HG03103 (cell line): ENCODE results near the gene SLC10A7.
"Not testable (repeated sequence)": the region's sequence is repeated elsewhere in the genome, so short reads cannot be mapped to it uniquely, and the experiment has no call there.

Experiments used
- ATAC-seq: cut with Tn5 transposase; IDR thresholded peaks from one replicate; pipeline ENCODE4 v1.9.1; 2021; ENCODE audit warnings: low read depth; ENCODE audit not compliant: unreplicated experiment

Gene SLC10A7

GRCh38 chr4:146369446-146369845 is 152.3 kb downstream of the SLC10A7 start:
- no peak for ATAC-seq

- ATAC-seq = no peak
Observed at GRCh38 chr4:146368209-146368608, 153.5 kb downstream of the SLC10A7 start.

GRCh38 chr4:146367347-146367746 is 154.4 kb downstream of the SLC10A7 start:
- ATAC-seq = no peak

GRCh38 chr4:146359771-146360170 is 162.0 kb downstream of the SLC10A7 start:
- ATAC-seq = no peak

GRCh38 chr4:146350114-146350513 is 171.6 kb downstream of the SLC10A7 start:
- not testable (repeated sequence) for ATAC-seq

- ATAC-seq = no peak
Observed at GRCh38 chr4:146349306-146349705, 172.4 kb downstream of the SLC10A7 start.

GRCh38 chr4:146347822-146348221 is 173.9 kb downstream of the SLC10A7 start:
- ATAC-seq = no peak

GRCh38 chr4:146346276-146346675 is 175.5 kb downstream of the SLC10A7 start:
- no peak for ATAC-seq

- no peak for ATAC-seq
Observed at GRCh38 chr4:146343776-146344175, 178.0 kb downstream of the SLC10A7 start.

GRCh38 chr4:146343199-146343598 is 178.5 kb downstream of the SLC10A7 start:
- peak; percentile 87 for ATAC-seq

GRCh38 chr4:146342600-146343192 is 179.0 kb downstream of the SLC10A7 start:
- no peak for ATAC-seq

GRCh38 chr4:146340798-146341197 is 180.9 kb downstream of the SLC10A7 start:
- no peak for ATAC-seq

- no peak for ATAC-seq
Observed at GRCh38 chr4:146338512-146338911, 183.2 kb downstream of the SLC10A7 start.

- ATAC-seq = no peak
Observed at GRCh38 chr4:146336410-146336807, 185.3 kb downstream of the SLC10A7 start.

GRCh38 chr4:146335763-146336409 is 185.9 kb downstream of the SLC10A7 start:
- ATAC-seq = no peak

GRCh38 chr4:146334862-146335449 is 186.8 kb downstream of the SLC10A7 start:
- no peak for ATAC-seq

GRCh38 chr4:146333895-146334262 is 187.9 kb downstream of the SLC10A7 start:
- no peak for ATAC-seq

GRCh38 chr4:146333187-146333894 is 188.4 kb downstream of the SLC10A7 start:
- peak; percentile 76 for ATAC-seq

- ATAC-seq = no peak
Observed at GRCh38 chr4:146330392-146330791, 191.3 kb downstream of the SLC10A7 start.

GRCh38 chr4:146329050-146329716 is 192.6 kb downstream of the SLC10A7 start:
- ATAC-seq = no peak
